CD4-positive, alpha-beta T cell treated with Interleukin-12 subunit alpha and Interleukin-12 subunit beta, for 1 hour (primary cell): ENCODE data around the gene WDR27.
"Not testable (repeated sequence)": the region's sequence is repeated elsewhere in the genome, so short reads cannot be mapped to it uniquely, and the experiment has no call there.

Source experiments
- DNase-seq: peaks from one replicate; pipeline ENCODE4 v3.0.0-alpha.2; 2020

Gene WDR27

DNA sequence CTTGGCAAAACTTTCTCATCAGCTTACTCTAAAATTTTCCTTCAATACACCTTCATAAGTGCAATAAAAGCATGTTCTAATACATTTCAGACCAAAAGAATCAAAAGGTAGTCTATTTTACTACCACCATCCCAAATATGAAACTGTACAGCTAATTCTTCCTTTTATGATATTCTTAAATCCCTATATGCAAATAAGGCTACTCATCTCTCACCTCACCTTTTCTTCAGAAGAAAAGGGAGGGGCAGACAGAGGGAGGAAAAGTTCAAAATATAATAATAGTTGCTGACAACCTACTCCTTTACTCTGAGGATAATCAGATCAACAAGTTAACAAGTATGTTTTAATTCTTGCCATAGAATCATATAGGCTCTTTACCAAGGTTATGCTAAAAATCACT lies 7.5 kb upstream of the WDR27 start:
- no peak for DNase-seq

- no peak for DNase-seq
Measured at GRCh38 chr6:169707772-169708171, 5.9 kb upstream of the WDR27 start.

- DNase-seq, result no peak
Measured at GRCh38 chr6:169702840-169703246, 1.0 kb upstream of the WDR27 start.

DNA sequence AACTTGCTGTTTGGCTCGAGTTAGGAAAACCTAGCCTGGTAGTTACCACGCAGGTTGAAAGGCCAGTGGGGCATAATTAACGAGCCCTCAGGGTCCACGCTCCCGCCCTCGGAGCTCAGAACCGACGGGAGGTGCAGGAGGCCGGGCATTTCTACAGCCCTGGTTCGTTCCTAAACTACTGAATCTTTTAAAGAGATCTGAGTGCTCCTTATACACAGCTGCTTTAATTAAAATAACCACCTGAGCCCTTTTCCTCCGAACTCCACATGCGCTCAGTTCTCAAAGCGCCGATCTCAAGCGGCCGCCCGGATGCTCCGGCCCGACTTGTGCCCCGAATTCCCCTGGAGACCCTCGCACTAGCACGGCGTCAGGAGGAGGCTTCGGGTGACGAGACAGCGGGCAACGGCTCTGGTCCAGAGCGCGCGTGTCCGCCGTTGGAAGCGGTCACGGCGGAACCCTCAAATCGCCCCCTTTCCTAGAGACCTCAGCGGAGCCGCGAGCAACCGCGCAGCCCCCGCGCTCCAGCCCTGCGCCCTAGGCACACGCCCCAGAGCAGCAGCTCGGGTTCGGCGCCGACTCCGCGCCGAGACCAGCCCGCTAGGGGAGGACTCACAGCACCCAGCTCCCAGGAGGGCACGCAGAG lies 397 bp downstream of the WDR27 start:
- DNase-seq, result no peak

GRCh38 chr6:169700296-169700695 lies 1.5 kb downstream of the WDR27 start:
- DNase-seq, result no peak

- DNase-seq, result not testable (repeated sequence)
Measured at GRCh38 chr6:169697115-169697514, 4.7 kb downstream of the WDR27 start.

GRCh38 chr6:169695131-169695530 lies 6.7 kb downstream of the WDR27 start:
- no peak for DNase-seq

- no peak for DNase-seq
Measured at GRCh38 chr6:169692516-169692915, 9.3 kb downstream of the WDR27 start.

DNA sequence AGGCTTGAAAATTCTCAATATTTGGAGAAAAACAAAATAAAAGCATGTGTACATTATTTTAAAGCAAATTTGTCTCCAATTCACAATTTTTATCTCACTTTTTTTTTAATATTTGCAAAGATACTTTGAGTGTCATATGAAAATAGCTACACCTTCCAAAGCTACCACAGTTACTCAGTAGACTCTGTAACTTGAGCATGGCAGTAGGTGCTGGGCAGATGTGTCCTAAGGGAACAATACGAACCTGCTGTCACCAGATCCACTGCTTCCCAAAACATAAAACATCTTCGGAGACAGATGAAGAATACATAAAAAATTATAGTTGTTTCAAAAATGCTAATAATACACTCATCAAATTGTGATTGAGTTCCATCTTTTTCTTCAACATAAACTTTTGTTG lies 10.6 kb downstream of the WDR27 start:
- no peak for DNase-seq

DNA sequence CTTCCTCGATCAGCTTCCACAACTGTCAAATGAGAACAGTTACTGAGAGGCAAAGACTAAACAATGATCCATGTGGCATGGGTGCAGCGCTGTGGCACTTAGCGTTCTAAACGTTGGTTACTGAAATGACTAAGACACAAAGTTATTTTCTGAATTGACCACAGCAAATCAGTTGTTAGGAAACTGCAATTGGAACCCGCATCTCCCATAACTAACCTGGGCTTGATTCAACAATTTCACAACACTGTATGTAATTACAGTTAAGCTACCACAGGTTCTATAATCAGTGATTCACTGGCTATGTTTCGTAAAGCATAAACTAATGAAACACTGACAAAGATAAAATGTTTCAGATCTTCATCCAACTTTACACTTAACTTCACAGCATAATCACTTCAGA lies 12.5 kb downstream of the WDR27 start:
- no peak for DNase-seq

GRCh38 chr6:169685860-169686259 lies 16.0 kb downstream of the WDR27 start:
- no peak for DNase-seq

DNA sequence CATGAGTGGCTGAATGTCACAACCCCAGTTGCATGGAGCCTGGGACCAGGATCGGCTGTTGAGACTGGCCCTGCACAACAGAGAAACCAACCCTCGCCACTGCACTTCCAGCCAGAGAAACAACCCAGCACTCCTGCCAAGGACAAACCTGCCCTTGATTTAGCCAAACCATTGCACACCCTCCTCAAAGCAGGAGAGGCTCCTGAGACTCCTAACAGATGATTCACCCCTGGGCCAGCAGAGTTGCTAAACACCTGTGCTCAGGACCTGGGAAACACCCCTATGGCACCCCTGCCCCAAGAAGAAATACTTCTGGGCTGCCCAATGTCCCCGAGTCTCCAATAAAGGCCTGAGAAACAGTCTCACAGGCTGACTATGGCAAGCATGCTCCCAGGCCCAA lies 17.8 kb downstream of the WDR27 start:
- DNase-seq, result no peak

GRCh38 chr6:169678342-169678741 lies 23.5 kb downstream of the WDR27 start:
- DNase-seq, result no peak

DNA sequence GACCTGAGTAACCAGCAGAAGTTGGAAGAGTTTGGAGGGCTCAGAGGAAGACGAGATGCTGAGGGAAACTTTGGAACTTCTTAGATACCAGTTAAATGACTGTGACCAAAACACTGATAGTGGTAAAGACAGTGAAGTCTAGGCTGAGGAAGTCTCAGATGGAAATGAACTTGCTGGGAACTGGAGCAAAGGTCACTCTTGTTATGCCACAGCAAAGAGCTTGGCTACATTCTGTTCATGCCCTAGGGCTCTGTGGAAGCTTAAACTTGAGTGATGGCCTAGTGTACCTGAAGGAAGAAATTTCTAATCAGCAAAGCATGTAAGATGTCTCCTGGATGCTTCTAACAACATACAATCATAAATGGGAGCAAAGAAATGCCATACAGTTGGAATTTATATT lies 24.7 kb downstream of the WDR27 start:
- DNase-seq, result no peak

DNA sequence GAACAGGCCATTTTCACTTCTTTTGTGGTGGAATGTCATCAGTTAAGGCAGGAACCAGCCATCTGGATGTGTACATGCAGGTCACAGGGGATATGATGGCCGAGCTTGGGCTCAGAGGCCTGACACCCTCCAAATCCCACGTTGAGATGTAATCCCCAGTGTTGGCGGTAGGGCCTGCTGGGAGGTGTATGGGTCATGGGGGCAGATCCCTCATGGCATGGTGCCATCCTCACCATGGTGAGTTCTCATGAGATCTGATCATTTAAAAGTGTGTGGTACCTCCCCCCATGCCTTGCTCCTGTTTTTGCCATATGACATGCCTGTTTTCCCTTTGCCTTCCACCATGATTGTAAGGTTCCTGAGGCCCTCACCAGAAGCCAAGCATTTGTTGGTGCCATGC lies 26.8 kb downstream of the WDR27 start:
- DNase-seq, result no peak

DNA sequence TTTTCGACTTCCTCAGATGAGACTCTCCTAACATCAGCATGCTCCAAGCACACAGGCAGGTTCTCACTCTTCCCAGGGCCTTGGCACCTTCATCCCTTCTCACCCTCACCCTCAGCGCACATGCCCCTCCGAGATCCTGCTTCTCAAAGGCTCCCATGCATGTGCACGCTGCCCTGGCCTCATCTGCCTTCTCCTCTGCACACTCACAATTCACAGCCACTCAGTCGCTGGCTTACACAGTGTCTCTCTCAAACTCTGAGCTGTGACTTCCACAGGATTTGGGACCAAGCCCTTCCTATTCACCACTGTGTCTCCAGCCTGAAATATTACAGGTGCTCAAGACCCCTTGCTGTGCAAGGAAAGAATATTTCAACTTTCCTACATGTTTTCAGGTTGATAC lies 30.3 kb downstream of the WDR27 start:
- no peak for DNase-seq

- peak; percentile 5 for DNase-seq
Measured at GRCh38 chr6:169669889-169670288, 31.9 kb downstream of the WDR27 start.

GRCh38 chr6:169669147-169669546 lies 32.7 kb downstream of the WDR27 start:
- DNase-seq, result no peak

GRCh38 chr6:169668203-169668847 lies 33.5 kb downstream of the WDR27 start:
- DNase-seq, result no peak

GRCh38 chr6:169667716-169668115 lies 34.1 kb downstream of the WDR27 start:
- no peak for DNase-seq

- DNase-seq, result no peak
Measured at GRCh38 chr6:169666441-169666840, 35.4 kb downstream of the WDR27 start.

DNA sequence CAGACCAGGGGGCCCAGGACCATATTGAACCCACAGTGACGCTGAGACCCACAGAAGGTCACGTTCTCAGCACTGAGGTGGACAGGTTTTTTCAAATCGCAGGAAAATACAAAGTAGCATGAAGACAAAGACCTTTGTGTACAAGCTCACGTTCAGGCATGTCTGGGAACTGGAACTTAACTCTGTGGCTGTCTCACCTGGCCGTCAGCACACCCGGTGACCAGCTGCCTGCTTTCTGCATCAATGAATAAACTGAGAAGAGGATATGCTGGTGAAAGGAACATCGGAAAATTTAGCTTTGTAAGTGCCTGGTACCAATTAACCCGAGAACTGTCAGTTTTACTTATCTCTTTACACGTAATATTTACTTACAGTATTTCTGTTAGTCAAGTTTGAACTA lies 36.5 kb downstream of the WDR27 start:
- DNase-seq, result no peak

DNA sequence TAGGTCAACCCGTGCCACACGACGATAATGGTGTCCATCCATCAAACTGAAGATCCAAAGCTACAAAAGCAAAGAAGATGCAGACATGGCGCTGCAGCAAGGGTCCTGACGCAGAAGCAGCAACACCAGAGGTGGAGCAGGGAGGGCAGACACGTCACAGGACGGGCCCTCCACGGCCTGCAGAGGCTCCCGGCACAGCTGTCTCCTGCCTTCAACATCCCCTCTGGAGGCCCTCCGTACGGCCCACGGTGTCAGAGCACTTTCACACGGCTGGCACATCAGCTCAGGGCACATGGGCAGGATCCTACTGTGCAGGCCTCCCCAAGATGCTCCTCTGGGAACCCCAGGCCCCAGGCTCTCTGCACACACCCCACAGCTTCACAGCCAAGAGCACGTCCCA lies 37.6 kb downstream of the WDR27 start:
- no peak for DNase-seq

DNA sequence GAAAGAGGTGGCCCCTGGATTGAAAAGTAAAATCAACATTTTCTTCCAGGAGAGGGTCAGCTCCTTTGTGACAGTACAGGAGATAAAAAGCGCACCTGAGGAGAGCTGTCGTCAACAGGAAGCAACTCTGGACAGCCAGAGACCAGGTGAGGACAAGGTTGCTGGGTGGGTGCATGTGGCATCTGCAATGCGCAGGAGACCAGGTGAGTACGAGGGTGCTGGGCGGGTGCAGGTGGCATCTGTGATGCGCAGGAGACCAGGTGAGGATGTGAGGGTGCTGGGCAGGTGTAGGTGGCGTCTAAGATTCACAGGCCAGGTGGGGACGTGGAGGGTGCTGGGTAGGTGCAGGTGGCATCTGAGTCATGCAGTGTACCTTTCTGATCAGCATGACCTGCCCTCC lies 38.4 kb downstream of the WDR27 start:
- no peak for DNase-seq

DNA sequence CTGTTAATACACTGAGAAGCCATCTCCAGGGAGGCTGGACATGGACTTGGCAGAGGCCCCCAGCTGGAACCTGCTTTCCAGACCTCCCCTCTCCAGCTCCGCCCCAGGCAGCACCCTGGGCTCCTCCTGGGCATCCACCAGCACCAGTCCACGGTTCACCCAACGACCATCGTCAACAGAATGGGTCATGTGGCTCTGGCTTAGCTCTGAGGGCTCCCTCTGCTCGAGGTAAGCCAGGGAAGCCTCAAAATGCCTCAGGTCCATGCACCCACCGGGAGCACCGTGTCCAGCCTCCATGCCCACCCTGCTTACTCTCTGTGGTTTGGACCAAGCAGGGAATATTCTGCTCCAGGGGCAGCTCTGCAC lies 40.5 kb downstream of the WDR27 start:
- DNase-seq, result no peak
